Astrocyte (in vitro differentiated cells and primary cell): Measurements from ENCODE around the gene OMA1. TPM values are rescaled to one million over a fixed set of nuclear protein-coding genes. Genes with fewer than 3 reads are reported as not detected.

Experiments used
- DNase-seq: peaks from one replicate; pipeline ENCODE4 v3.0.0-alpha.2; 2010; ENCODE audit warnings: low read depth
- FAIRE-seq: peaks from 2 replicates; lab custom pipeline; 2011; peaks lifted over from hg19 to GRCh38; lab: Jason Lieb, UNC
- H2AFZ ChIP-seq: 2 replicates; pipeline ENCODE4 v1.6.0; 2012; ENCODE audit warnings: low read depth, low read length, inconsistent platforms
- H3K27ac ChIP-seq: 2 replicates; pipeline ENCODE4 v1.5.1; 2011; ENCODE audit warnings: low read depth, low read length, inconsistent platforms
- H3K27me3 ChIP-seq: 2 replicates; pipeline ENCODE4 v1.6.0; 2011; ENCODE audit warnings: low read length, inconsistent platforms; ENCODE audit not compliant: insufficient read depth
- H3K36me3 ChIP-seq: 2 replicates; pipeline ENCODE4 v1.5.1; 2011; ENCODE audit warnings: low read length, inconsistent platforms; ENCODE audit not compliant: insufficient read depth
- H3K4me1 ChIP-seq: 2 replicates; pipeline ENCODE4 v1.5.1; 2011; ENCODE audit warnings: low read length, inconsistent platforms; ENCODE audit not compliant: insufficient read depth
- H3K4me2 ChIP-seq: 2 replicates; pipeline ENCODE4 v1.6.0; 2012; ENCODE audit warnings: low read length, inconsistent platforms
- H3K4me3 ChIP-seq: 2 replicates; pipeline ENCODE4 v1.5.1; 2011; ENCODE audit warnings: low read depth, mild to moderate bottlenecking, low read length, inconsistent platforms; ENCODE audit not compliant: insufficient read depth
- H3K79me2 ChIP-seq: 2 replicates; pipeline ENCODE4 v1.6.0; 2012; ENCODE audit warnings: mild to moderate bottlenecking, low read length, inconsistent platforms; ENCODE audit not compliant: insufficient read depth
- H3K9ac ChIP-seq: 2 replicates; pipeline ENCODE4 v1.6.0; 2012; ENCODE audit warnings: mild to moderate bottlenecking, low read length, inconsistent platforms
- H3K9me3 ChIP-seq: 2 replicates; pipeline ENCODE4 v1.5.1; 2012; ENCODE audit warnings: low read depth, mild to moderate bottlenecking, low read length, inconsistent platforms; ENCODE audit not compliant: insufficient read depth
- H4K20me1 ChIP-seq: 2 replicates; pipeline ENCODE4 v1.6.0; 2012; ENCODE audit warnings: low read length, inconsistent platforms; ENCODE audit not compliant: insufficient read depth
- H3K27ac Mint-ChIP-seq: one replicate; pipeline ENCODE4 v1.8.0; 2021; ENCODE audit warnings: mild to moderate bottlenecking, mixed read lengths; ENCODE audit not compliant: unreplicated experiment
- H3K27me3 Mint-ChIP-seq: one replicate; pipeline ENCODE4 v1.8.0; 2021; ENCODE audit warnings: low read depth, mixed read lengths; ENCODE audit not compliant: unreplicated experiment
- H3K36me3 Mint-ChIP-seq: one replicate; pipeline ENCODE4 v1.8.0; 2021; ENCODE audit warnings: low read depth, mixed read lengths; ENCODE audit not compliant: unreplicated experiment
- H3K4me1 Mint-ChIP-seq: one replicate; pipeline ENCODE4 v1.8.0; 2021; ENCODE audit warnings: low read depth, mixed read lengths; ENCODE audit not compliant: unreplicated experiment
- H3K4me3 Mint-ChIP-seq: one replicate; pipeline ENCODE4 v1.8.0; 2021; ENCODE audit warnings: mild to moderate bottlenecking, moderate library complexity, mixed read lengths; ENCODE audit not compliant: unreplicated experiment
- H3K9me3 Mint-ChIP-seq: one replicate; pipeline ENCODE4 v1.8.0; 2021; ENCODE audit warnings: mild to moderate bottlenecking, mixed read lengths; ENCODE audit not compliant: unreplicated experiment
- EZH2 ChIP-seq: IDR thresholded peaks from 2 replicates; pipeline ENCODE4 v1.6.1; 2012; ENCODE audit warnings: mild to moderate bottlenecking, low read length, inconsistent platforms; ENCODE audit not compliant: insufficient read depth
- total RNA-seq: library from RNA; stranded (reverse); gene quantifications from 2 replicates; pipeline ENCODE4 v1.2.1, GENCODE V29; 2021
- TF ChIP-seq, protein P1 (sequence below): IDR thresholded peaks from 2 replicates; pipeline ENCODE4 v1.5.1; 2011; ENCODE audit warnings: low read depth, mild to moderate bottlenecking, inconsistent platforms, low read length, moderate library complexity; ENCODE audit not compliant: insufficient read depth

The OMA1 gene
- total RNA-seq, 1 donor from 2014 or later: 5.1 TPM

DNA sequence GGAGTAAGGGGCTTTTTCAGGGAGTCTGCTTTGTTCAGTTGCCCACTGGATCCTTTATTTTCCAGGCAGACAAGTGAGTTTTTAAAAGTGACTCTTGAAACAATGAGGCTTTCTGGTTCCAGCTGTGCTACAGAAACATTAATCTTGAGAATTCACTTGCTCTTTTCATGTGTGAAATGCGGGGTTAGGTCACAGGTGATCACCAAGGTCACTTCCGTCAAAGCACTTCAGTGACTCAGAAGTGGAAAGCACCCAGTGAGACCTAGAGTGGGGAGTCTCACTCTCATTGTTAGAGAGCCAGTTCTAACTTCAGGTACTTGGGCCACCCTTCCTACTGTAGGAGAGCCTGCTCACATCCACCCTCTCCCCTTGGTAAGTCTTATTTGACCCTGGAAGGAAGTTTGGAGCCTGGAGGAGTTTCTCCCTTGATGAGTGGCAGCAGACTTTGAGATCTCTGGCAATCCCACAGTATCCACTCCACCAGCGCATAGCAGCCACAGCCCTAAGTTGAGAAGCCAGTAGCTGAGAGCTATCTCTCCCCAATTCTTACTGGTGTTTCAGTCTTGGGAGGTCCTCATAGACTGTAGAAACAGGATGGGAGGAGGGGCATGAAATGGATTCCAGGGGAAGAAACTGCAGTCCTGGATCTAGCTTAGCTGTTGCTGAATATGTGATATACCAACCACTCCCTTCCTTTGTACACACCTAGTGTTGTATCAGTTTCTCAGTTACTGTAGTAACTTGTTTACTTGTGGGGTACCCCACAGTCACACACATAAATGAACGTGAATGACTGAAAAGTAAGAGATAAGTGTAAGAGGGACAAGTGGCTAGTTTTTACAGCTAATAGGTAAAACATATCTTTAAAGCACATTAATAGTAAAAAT, 27.4 kb upstream of the OMA1 start:
- Histone ChIP-seq H3K4me2 (no peak overlapping the region), H3K27me3 (peaks cover 34% of the 10 kb centered on the region), H4K20me1 (no peaks in the 10 kb centered on the region), H3K27ac (no peak overlapping the region), H3K9me3 (no peaks in the 10 kb centered on the region), H3K4me1 (peaks cover 4% of the 10 kb centered on the region), H3K4me3 (no peak overlapping the region), H2AFZ (no peak overlapping the region), H3K36me3 (no peaks in the 10 kb centered on the region), H3K79me2 (no peaks in the 10 kb centered on the region), H3K9ac (no peak overlapping the region)
- Mint-ChIP-seq H3K9me3 (peaks cover 7% of the 10 kb centered on the region), H3K4me1 (peaks cover 2% of the 10 kb centered on the region), H3K27me3 (peaks cover 32% of the 10 kb centered on the region), H3K36me3 (peaks cover 2% of the 10 kb centered on the region), H3K4me3 (no peak overlapping the region), H3K27ac (no peak overlapping the region)
- TF ChIP-seq, protein P1, sequence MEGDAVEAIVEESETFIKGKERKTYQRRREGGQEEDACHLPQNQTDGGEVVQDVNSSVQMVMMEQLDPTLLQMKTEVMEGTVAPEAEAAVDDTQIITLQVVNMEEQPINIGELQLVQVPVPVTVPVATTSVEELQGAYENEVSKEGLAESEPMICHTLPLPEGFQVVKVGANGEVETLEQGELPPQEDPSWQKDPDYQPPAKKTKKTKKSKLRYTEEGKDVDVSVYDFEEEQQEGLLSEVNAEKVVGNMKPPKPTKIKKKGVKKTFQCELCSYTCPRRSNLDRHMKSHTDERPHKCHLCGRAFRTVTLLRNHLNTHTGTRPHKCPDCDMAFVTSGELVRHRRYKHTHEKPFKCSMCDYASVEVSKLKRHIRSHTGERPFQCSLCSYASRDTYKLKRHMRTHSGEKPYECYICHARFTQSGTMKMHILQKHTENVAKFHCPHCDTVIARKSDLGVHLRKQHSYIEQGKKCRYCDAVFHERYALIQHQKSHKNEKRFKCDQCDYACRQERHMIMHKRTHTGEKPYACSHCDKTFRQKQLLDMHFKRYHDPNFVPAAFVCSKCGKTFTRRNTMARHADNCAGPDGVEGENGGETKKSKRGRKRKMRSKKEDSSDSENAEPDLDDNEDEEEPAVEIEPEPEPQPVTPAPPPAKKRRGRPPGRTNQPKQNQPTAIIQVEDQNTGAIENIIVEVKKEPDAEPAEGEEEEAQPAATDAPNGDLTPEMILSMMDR: no peak
- TF ChIP-seq EZH2: no peak
- no peak for FAIRE-seq
- no peak for DNase-seq

GRCh38 chr1:58573138-58573537, 26.6 kb upstream of the OMA1 start:
- Mint-ChIP-seq H3K9me3 (peaks cover 7% of the 10 kb centered on the region), H3K27ac (no peak overlapping the region), H3K4me3 (no peak overlapping the region), H3K4me1 (peaks cover 2% of the 10 kb centered on the region), H3K36me3 (peaks cover 2% of the 10 kb centered on the region), H3K27me3 (peaks cover 32% of the 10 kb centered on the region)
- Histone ChIP-seq H3K9me3 (no peaks in the 10 kb centered on the region), H4K20me1 (no peaks in the 10 kb centered on the region), H3K27me3 (peaks cover 40% of the 10 kb centered on the region), H3K36me3 (no peaks in the 10 kb centered on the region), H3K4me2 (no peak overlapping the region), H3K79me2 (no peaks in the 10 kb centered on the region), H2AFZ (no peak overlapping the region), H3K9ac (no peak overlapping the region), H3K4me3 (no peak overlapping the region), H3K27ac (no peak overlapping the region), H3K4me1 (peaks cover 4% of the 10 kb centered on the region)
- TF ChIP-seq EZH2: no peak
- TF ChIP-seq, protein P1: no peak
- FAIRE-seq (no peak), DNase-seq (no peak)

DNA sequence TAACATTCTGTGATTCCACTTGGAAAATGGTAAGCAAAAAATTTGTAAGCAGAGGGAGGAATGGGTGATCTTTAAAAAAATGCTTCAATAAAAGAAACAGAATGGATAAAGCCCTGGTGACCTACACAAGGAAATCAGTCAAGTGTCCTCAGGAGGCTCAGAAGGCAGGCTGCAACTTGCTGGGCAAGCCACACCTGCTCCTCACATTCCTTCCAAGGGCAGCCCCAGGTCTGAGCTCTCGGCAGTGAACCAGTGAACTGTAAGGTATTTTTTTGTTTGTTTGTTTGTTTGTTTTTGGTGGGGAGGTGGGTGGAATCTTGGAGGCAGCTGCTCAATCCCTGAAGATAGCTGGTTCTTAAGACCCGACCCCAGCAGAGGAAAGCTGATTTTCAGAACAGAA, 26.2 kb upstream of the OMA1 start:
- peaks cover 2% of the 10 kb centered on the region for H3K4me1 Mint-ChIP-seq
- Histone ChIP-seq H3K4me1 (peaks cover 4% of the 10 kb centered on the region), H3K79me2 (no peaks in the 10 kb centered on the region), H3K9me3 (no peaks in the 10 kb centered on the region), H3K4me2 (no peak overlapping the region), H3K27me3 (peaks cover 36% of the 10 kb centered on the region), H2AFZ (no peak overlapping the region), H3K9ac (no peak overlapping the region), H3K27ac (no peak overlapping the region), H3K36me3 (no peaks in the 10 kb centered on the region), H3K4me3 (no peak overlapping the region), H4K20me1 (no peaks in the 10 kb centered on the region)
- H3K36me3 Mint-ChIP-seq: peaks cover 2% of the 10 kb centered on the region
- H3K9me3 Mint-ChIP-seq: peaks cover 7% of the 10 kb centered on the region
- TF ChIP-seq EZH2: no peak
- TF ChIP-seq, protein P1: no peak
- H3K4me3 Mint-ChIP-seq: no peak overlapping the region
- no peak for DNase-seq
- peaks cover 30% of the 10 kb centered on the region for H3K27me3 Mint-ChIP-seq
- no peak for FAIRE-seq
- H3K27ac Mint-ChIP-seq: no peak overlapping the region
